ENCODE results near the gene INO80C. TPM values are rescaled to one million over a fixed set of nuclear protein-coding genes. Genes with fewer than 3 reads are reported as not detected.
A peak's percentile ranks its signal among the peaks of the same experiment; 100 is the strongest.

The INO80C gene
- total RNA-seq, 1 donor from 2014 or later, result 24.6 TPM

GRCh38 chr18:35443434-35443833 is 54.3 kb downstream of the INO80C start:
- peaks cover 7% of the 10 kb centered on the region for H3K4me1 Mint-ChIP-seq (ENCODE audit: low read depth, unreplicated experiment)
- H3K36me3 Mint-ChIP-seq (ENCODE audit: low read depth, unreplicated experiment), result no peaks in the 10 kb centered on the region
- Histone ChIP-seq H3K4me2 (ENCODE audit: low read length) (no peak overlapping the region), H3K79me2 (ENCODE audit: insufficient read depth, low read length) (no peaks in the 10 kb centered on the region), H3K9ac (ENCODE audit: low read length) (no peak overlapping the region), H2AFZ (ENCODE audit: low read depth, low read length) (no peak overlapping the region), H3K27me3 (ENCODE audit: insufficient read depth, low read length) (no peaks in the 10 kb centered on the region), H3K9me3 (ENCODE audit: insufficient read depth, low read depth, low read length) (no peaks in the 10 kb centered on the region), H4K20me1 (ENCODE audit: insufficient read depth, low read length) (no peaks in the 10 kb centered on the region), H3K4me3 (ENCODE audit: insufficient read depth, low read depth, low read length) (no peak overlapping the region), H3K36me3 (ENCODE audit: insufficient read depth, low read length) (no peaks in the 10 kb centered on the region), H3K27ac (ENCODE audit: low read depth, low read length) (no peak overlapping the region), H3K4me1 (ENCODE audit: insufficient read depth, low read length) (peaks cover 7% of the 10 kb centered on the region)
- no peak overlapping the region for H3K4me3 Mint-ChIP-seq (ENCODE audit: unreplicated experiment)
- FAIRE-seq (no peak), DNase-seq (ENCODE audit: low read depth) (no peak)
- peaks cover 16% of the 10 kb centered on the region for H3K27me3 Mint-ChIP-seq (ENCODE audit: low read depth, unreplicated experiment)
- peaks cover 2% of the 10 kb centered on the region for H3K9me3 Mint-ChIP-seq (ENCODE audit: unreplicated experiment)
- TF ChIP-seq CTCF (IDR thresholded peaks at IDR 0.05; ENCODE audit: insufficient read depth, low read depth, low read length) (no peak), EZH2 (IDR thresholded peaks at IDR 0.05; ENCODE audit: insufficient read depth, low read length) (no peak)
- H3K27ac Mint-ChIP-seq (ENCODE audit: unreplicated experiment), result no peak overlapping the region

- no peak overlapping the region for H3K4me3 Mint-ChIP-seq (ENCODE audit: unreplicated experiment)
- Histone ChIP-seq H3K27me3 (ENCODE audit: insufficient read depth, low read length) (no peaks in the 10 kb centered on the region), H4K20me1 (ENCODE audit: insufficient read depth, low read length) (no peaks in the 10 kb centered on the region), H3K4me1 (ENCODE audit: insufficient read depth, low read length) (peaks cover 7% of the 10 kb centered on the region), H3K4me2 (ENCODE audit: low read length) (no peak overlapping the region), H3K9ac (ENCODE audit: low read length) (no peak overlapping the region), H3K79me2 (ENCODE audit: insufficient read depth, low read length) (no peaks in the 10 kb centered on the region), H3K4me3 (ENCODE audit: insufficient read depth, low read depth, low read length) (no peak overlapping the region), H2AFZ (ENCODE audit: low read depth, low read length) (no peak overlapping the region), H3K9me3 (ENCODE audit: insufficient read depth, low read depth, low read length) (no peaks in the 10 kb centered on the region), H3K27ac (ENCODE audit: low read depth, low read length) (no peak overlapping the region), H3K36me3 (ENCODE audit: insufficient read depth, low read length) (no peaks in the 10 kb centered on the region)
- no peaks in the 10 kb centered on the region for H3K36me3 Mint-ChIP-seq (ENCODE audit: low read depth, unreplicated experiment)
- DNase-seq (ENCODE audit: low read depth) (no peak), FAIRE-seq (no peak)
- peaks cover 2% of the 10 kb centered on the region for H3K9me3 Mint-ChIP-seq (ENCODE audit: unreplicated experiment)
- H3K27me3 Mint-ChIP-seq (ENCODE audit: low read depth, unreplicated experiment), result peaks cover 16% of the 10 kb centered on the region
- H3K27ac Mint-ChIP-seq (ENCODE audit: unreplicated experiment), result no peak overlapping the region
- H3K4me1 Mint-ChIP-seq (ENCODE audit: low read depth, unreplicated experiment), result peaks cover 7% of the 10 kb centered on the region
- no peak for TF ChIP-seq EZH2 (IDR thresholded peaks at IDR 0.05; ENCODE audit: insufficient read depth, low read length)
- TF ChIP-seq CTCF (IDR thresholded peaks at IDR 0.05; ENCODE audit: insufficient read depth, low read depth, low read length), result no peak
Measured at GRCh38 chr18:35442701-35443100, 55.1 kb downstream of the INO80C start.

GRCh38 chr18:35441857-35442595 is 55.7 kb downstream of the INO80C start:
- FAIRE-seq, result no peak
- Mint-ChIP-seq H3K4me3 (ENCODE audit: unreplicated experiment) (peak overlapping the region; percentile 5), H3K27ac (ENCODE audit: unreplicated experiment) (no peak overlapping the region), H3K9me3 (ENCODE audit: unreplicated experiment) (peaks cover 2% of the 10 kb centered on the region), H3K4me1 (ENCODE audit: low read depth, unreplicated experiment) (peaks cover 7% of the 10 kb centered on the region), H3K27me3 (ENCODE audit: low read depth, unreplicated experiment) (peaks cover 9% of the 10 kb centered on the region), H3K36me3 (ENCODE audit: low read depth, unreplicated experiment) (no peaks in the 10 kb centered on the region)
- H3K4me2 ChIP-seq (ENCODE audit: low read length), result no peak overlapping the region
- H3K36me3 ChIP-seq (ENCODE audit: insufficient read depth, low read length), result no peaks in the 10 kb centered on the region
- no peaks in the 10 kb centered on the region for H3K79me2 ChIP-seq (ENCODE audit: insufficient read depth, low read length)
- no peak overlapping the region for H3K4me3 ChIP-seq (ENCODE audit: insufficient read depth, low read depth, low read length)
- H3K9me3 ChIP-seq (ENCODE audit: insufficient read depth, low read depth, low read length), result no peaks in the 10 kb centered on the region
- no peaks in the 10 kb centered on the region for H4K20me1 ChIP-seq (ENCODE audit: insufficient read depth, low read length)
- no peaks in the 10 kb centered on the region for H3K27me3 ChIP-seq (ENCODE audit: insufficient read depth, low read length)
- H3K4me1 ChIP-seq (ENCODE audit: insufficient read depth, low read length), result peaks cover 7% of the 10 kb centered on the region
- DNase-seq (ENCODE audit: low read depth), result no peak
- peak overlapping the region; percentile 13 for H2AFZ ChIP-seq (ENCODE audit: low read depth, low read length)
- H3K27ac ChIP-seq (ENCODE audit: low read depth, low read length), result no peak overlapping the region
- H3K9ac ChIP-seq (ENCODE audit: low read length), result no peak overlapping the region
- no peak for TF ChIP-seq EZH2 (IDR thresholded peaks at IDR 0.05; ENCODE audit: insufficient read depth, low read length)
- no peak for TF ChIP-seq CTCF (IDR thresholded peaks at IDR 0.05; ENCODE audit: insufficient read depth, low read depth, low read length)

Measured in astrocyte (in vitro differentiated cells and primary cell).